CD4-positive, CD25-positive, alpha-beta regulatory T cell (primary cell): ENCODE results near the gene BMPR1A. TPM values are rescaled to one million over a fixed set of nuclear protein-coding genes. Genes with fewer than 3 reads are reported as not detected.
A peak's percentile ranks its signal among the peaks of the same experiment; 100 is the strongest.

Experiments
- ATAC-seq, 2 donors: fragments of 150-1000 bp; cut with Tn5 transposase; one replicate each; pipeline ENCODE4 v1.10.0; 2021; ENCODE audit warnings: low read depth in 2 of 2, moderate number of reproducible peaks in 2 of 2, moderate library complexity in 1 of 2
- DNase-seq, 3 donors: peaks; one replicate each; pipeline versions ENCODE4 v3.0.0 to v3.0.0-alpha.2; 2012 to 2022; ENCODE audit warnings: mixed read lengths in 1 of 3
- H3K27ac ChIP-seq: one replicate; pipeline ENCODE4 v1.7.0; 2013; ENCODE audit warnings: mild to moderate bottlenecking, low read length; ENCODE audit not compliant: insufficient read depth, poor library complexity, severe bottlenecking
- H3K27me3 ChIP-seq: one replicate; pipeline ENCODE4 v1.7.0; 2013; ENCODE audit warnings: low read length; ENCODE audit not compliant: control insufficient read depth, insufficient read depth
- H3K36me3 ChIP-seq: one replicate; pipeline ENCODE4 v1.7.0; 2013; ENCODE audit warnings: mild to moderate bottlenecking, low read length, moderate library complexity; ENCODE audit not compliant: control insufficient read depth, insufficient read depth
- H3K4me1 ChIP-seq: 2 replicates; pipeline ENCODE4 v1.7.0; 2013; ENCODE audit warnings: mild to moderate bottlenecking, low read length; ENCODE audit not compliant: insufficient read depth, control insufficient read depth, poor library complexity, severe bottlenecking
- H3K4me3 ChIP-seq: one replicate; pipeline ENCODE4 v1.7.0; 2013; ENCODE audit warnings: low read depth, mild to moderate bottlenecking, low read length, moderate library complexity
- H3K9me3 ChIP-seq, 2 experiments: 1 replicate in 1 of 2; 2 replicates in 1 of 2; pipeline ENCODE4 v1.7.0; 2013; ENCODE audit warnings: low read length in 2 of 2, mild to moderate bottlenecking in 1 of 2, moderate library complexity in 1 of 2; ENCODE audit not compliant: control insufficient read depth in 2 of 2
- H3K27ac Mint-ChIP-seq, 3 donors: one replicate each; pipeline ENCODE4 v1.8.0; 2020 to 2022; ENCODE audit warnings: mild to moderate bottlenecking in 3 of 3, mixed read lengths in 3 of 3, moderate library complexity in 2 of 3
- H3K27me3 Mint-ChIP-seq: one replicate; pipeline ENCODE4 v1.8.0; 2022; ENCODE audit warnings: mild to moderate bottlenecking, mixed read lengths
- H3K36me3 Mint-ChIP-seq: one replicate; pipeline ENCODE4 v1.8.0; 2020; ENCODE audit warnings: mixed read lengths
- H3K4me1 Mint-ChIP-seq, 4 donors: one replicate each; pipeline ENCODE4 v1.8.0; 2020 to 2022; ENCODE audit warnings: mixed read lengths in 4 of 4, mild to moderate bottlenecking in 1 of 4
- H3K4me3 Mint-ChIP-seq, 4 donors: one replicate each; pipeline ENCODE4 v1.8.0; 2020 to 2022; ENCODE audit warnings: mild to moderate bottlenecking in 4 of 4, mixed read lengths in 4 of 4, moderate library complexity in 3 of 4
- H3K9me3 Mint-ChIP-seq, 7 donors: one replicate each; pipeline ENCODE4 v1.8.0; 2020 to 2022; ENCODE audit warnings: mixed read lengths in 7 of 7, mild to moderate bottlenecking in 3 of 7, moderate library complexity in 2 of 7
- polyA plus RNA-seq, 4 donors: library from polyadenylated mRNA; unstranded; fragments of 300-500 nt; fragmentation: Illumina TruSeq; gene quantifications; one replicate each; pipeline ENCODE4 v1.2.3, GENCODE V29; 2021
- total RNA-seq: library from RNA; stranded (reverse); gene quantifications from one replicate; pipeline ENCODE4 v1.2.3, GENCODE V29; 2022

BMPR1A gene
- total and polyA plus RNA-seq, 5 donors from 2014 or later, result 2.2 to 8.8 (median 4.2) TPM

- H3K27ac Mint-ChIP-seq, result peak overlapping the region; percentile 85 to 94 (median 91)
- H3K36me3 Mint-ChIP-seq, result no peaks in the 10 kb centered on the region
- ATAC-seq (peak; percentile 43 to 52), DNase-seq (peak in 2 of 3 donors; percentile 37 to 64)
- Histone ChIP-seq H3K27ac (peak overlapping the region; percentile 86), H3K9me3 (no peaks in the 10 kb centered on the region), H3K4me1 (peaks cover 8% of the 10 kb centered on the region), H3K4me3 (peak overlapping the region; percentile 62), H3K36me3 (no peaks in the 10 kb centered on the region), H3K27me3 (no peaks in the 10 kb centered on the region)
- H3K27me3 Mint-ChIP-seq, result no peaks in the 10 kb centered on the region
- peak overlapping the region; percentile 85 to 93 (median 89) for H3K4me3 Mint-ChIP-seq
- no peaks in the 10 kb centered on the region for H3K9me3 Mint-ChIP-seq
- H3K4me1 Mint-ChIP-seq, result peaks cover 0 to 26% (median 8%) of the 10 kb centered on the region in 4 donors
These were observed 44.7 kb upstream of the BMPR1A start for GRCh38 chr10:86711513-86712316.

GRCh38 chr10:86712317-86712707, 44.1 kb upstream of the BMPR1A start:
- peak overlapping the region; percentile 62 for H3K4me3 ChIP-seq
- peak overlapping the region; percentile 85 to 94 (median 91) for H3K27ac Mint-ChIP-seq
- no peaks in the 10 kb centered on the region for H3K36me3 ChIP-seq
- no peak for DNase-seq
- H3K9me3 ChIP-seq, result no peaks in the 10 kb centered on the region
- no peak for ATAC-seq
- H3K4me1 Mint-ChIP-seq, result peaks cover 0 to 26% (median 7%) of the 10 kb centered on the region in 4 donors
- H3K27me3 Mint-ChIP-seq, result no peaks in the 10 kb centered on the region
- H3K4me1 ChIP-seq, result peaks cover 8% of the 10 kb centered on the region
- H3K4me3 Mint-ChIP-seq, result peak overlapping the region; percentile 85 to 93 (median 89)
- peak overlapping the region; percentile 86 for H3K27ac ChIP-seq
- H3K27me3 ChIP-seq, result no peaks in the 10 kb centered on the region
- no peaks in the 10 kb centered on the region for H3K36me3 Mint-ChIP-seq
- no peaks in the 10 kb centered on the region for H3K9me3 Mint-ChIP-seq

GRCh38 chr10:86715156-86715795, 41.1 kb upstream of the BMPR1A start:
- Mint-ChIP-seq H3K4me3 (peak overlapping the region in 1 of 4 donors; percentile 12), H3K4me1 (peaks cover 0 to 15% (median 7%) of the 10 kb centered on the region in 4 donors), H3K27me3 (peaks cover 5% of the 10 kb centered on the region), H3K27ac (no peak overlapping the region), H3K36me3 (no peaks in the 10 kb centered on the region), H3K9me3 (no peaks in the 10 kb centered on the region)
- no peaks in the 10 kb centered on the region for H3K36me3 ChIP-seq
- H3K4me1 ChIP-seq, result peaks cover 8% of the 10 kb centered on the region
- DNase-seq (no peak), ATAC-seq (no peak)
- H3K9me3 ChIP-seq, result no peaks in the 10 kb centered on the region
- no peak overlapping the region for H3K4me3 ChIP-seq
- H3K27me3 ChIP-seq, result no peaks in the 10 kb centered on the region
- no peak overlapping the region for H3K27ac ChIP-seq

GRCh38 chr10:86715836-86716235, 40.6 kb upstream of the BMPR1A start:
- Mint-ChIP-seq H3K9me3 (no peaks in the 10 kb centered on the region), H3K27me3 (peaks cover 5% of the 10 kb centered on the region), H3K4me1 (peaks cover 0 to 10% (median 5%) of the 10 kb centered on the region in 4 donors), H3K4me3 (no peak overlapping the region), H3K36me3 (no peaks in the 10 kb centered on the region), H3K27ac (no peak overlapping the region)
- Histone ChIP-seq H3K4me3 (no peak overlapping the region), H3K27ac (no peak overlapping the region), H3K4me1 (peaks cover 8% of the 10 kb centered on the region), H3K27me3 (no peaks in the 10 kb centered on the region), H3K9me3 (no peaks in the 10 kb centered on the region), H3K36me3 (no peaks in the 10 kb centered on the region)
- ATAC-seq (no peak), DNase-seq (no peak)

- ATAC-seq, result no peak
- Mint-ChIP-seq H3K9me3 (no peaks in the 10 kb centered on the region), H3K27me3 (peaks cover 5% of the 10 kb centered on the region), H3K36me3 (no peaks in the 10 kb centered on the region), H3K27ac (no peak overlapping the region), H3K4me3 (no peak overlapping the region), H3K4me1 (peaks cover 0 to 7% (median 3%) of the 10 kb centered on the region in 4 donors)
- no peak for DNase-seq
- no peaks in the 10 kb centered on the region for H3K9me3 ChIP-seq
- H3K4me1 ChIP-seq, result peaks cover 8% of the 10 kb centered on the region
- H3K27me3 ChIP-seq, result no peaks in the 10 kb centered on the region
- no peak overlapping the region for H3K27ac ChIP-seq
- H3K36me3 ChIP-seq, result no peaks in the 10 kb centered on the region
- H3K4me3 ChIP-seq, result no peak overlapping the region
These were observed 40.0 kb upstream of the BMPR1A start for GRCh38 chr10:86716466-86716865.

- no peak overlapping the region for H3K4me3 Mint-ChIP-seq
- peaks cover 0 to 7% (median 3%) of the 10 kb centered on the region in 4 donors for H3K4me1 Mint-ChIP-seq
- Histone ChIP-seq H3K36me3 (no peaks in the 10 kb centered on the region), H3K27ac (no peak overlapping the region), H3K9me3 (no peaks in the 10 kb centered on the region), H3K4me1 (no peaks in the 10 kb centered on the region), H3K4me3 (no peak overlapping the region), H3K27me3 (no peaks in the 10 kb centered on the region)
- ATAC-seq (no peak), DNase-seq (no peak)
- no peaks in the 10 kb centered on the region for H3K9me3 Mint-ChIP-seq
- H3K27ac Mint-ChIP-seq, result no peak overlapping the region
- peaks cover 10% of the 10 kb centered on the region for H3K27me3 Mint-ChIP-seq
- H3K36me3 Mint-ChIP-seq, result no peaks in the 10 kb centered on the region
These were observed 37.9 kb upstream of the BMPR1A start for GRCh38 chr10:86718556-86718955.

- H3K27ac Mint-ChIP-seq, result no peak overlapping the region
- DNase-seq (no peak), ATAC-seq (no peak)
- H3K36me3 Mint-ChIP-seq, result no peaks in the 10 kb centered on the region
- Histone ChIP-seq H3K9me3 (no peaks in the 10 kb centered on the region), H3K4me3 (no peak overlapping the region), H3K27me3 (no peaks in the 10 kb centered on the region), H3K4me1 (no peaks in the 10 kb centered on the region), H3K27ac (no peak overlapping the region), H3K36me3 (no peaks in the 10 kb centered on the region)
- peaks cover 10% of the 10 kb centered on the region for H3K27me3 Mint-ChIP-seq
- no peak overlapping the region for H3K4me3 Mint-ChIP-seq
- H3K4me1 Mint-ChIP-seq, result peaks cover 0 to 7% (median 3%) of the 10 kb centered on the region in 4 donors
- peaks cover 0 to 2% (median 0%) of the 10 kb centered on the region in 7 donors for H3K9me3 Mint-ChIP-seq
These were observed 35.2 kb upstream of the BMPR1A start for GRCh38 chr10:86721232-86721631.
